Trophoblast cell (in vitro differentiated cells and primary cell): ENCODE results near the gene BABAM1.

Experiments
- DNase-seq, 2 donors: peaks; one replicate each; pipeline ENCODE4 v3.0.0-alpha.2; 2016
- H2AFZ ChIP-seq: 2 replicates; pipeline ENCODE4 v1.6.1; 2013; ENCODE audit warnings: low read length, moderate library complexity, mild to moderate bottlenecking; ENCODE audit not compliant: insufficient read depth, poor library complexity
- H2AK5ac ChIP-seq: 2 replicates; pipeline ENCODE4 v1.6.1; 2013; ENCODE audit warnings: mild to moderate bottlenecking, low read length
- H2BK120ac ChIP-seq: 2 replicates; pipeline ENCODE4 v1.6.1; 2013; ENCODE audit warnings: low read length, mild to moderate bottlenecking, moderate library complexity; ENCODE audit not compliant: insufficient read depth, poor library complexity
- H2BK12ac ChIP-seq: 2 replicates; pipeline ENCODE4 v1.6.1; 2013; ENCODE audit warnings: mild to moderate bottlenecking, low read length, moderate library complexity
- H2BK5ac ChIP-seq: 2 replicates; pipeline ENCODE4 v1.6.1; 2013; ENCODE audit warnings: low read length, low read depth, moderate library complexity, mild to moderate bottlenecking; ENCODE audit not compliant: poor library complexity
- H3K14ac ChIP-seq: 2 replicates; pipeline ENCODE4 v1.6.1; 2013; ENCODE audit warnings: mild to moderate bottlenecking, low read length
- H3K18ac ChIP-seq: 2 replicates; pipeline ENCODE4 v1.6.1; 2013; ENCODE audit warnings: mild to moderate bottlenecking, low read length
- H3K23ac ChIP-seq: 2 replicates; pipeline ENCODE4 v1.6.1; 2013; ENCODE audit warnings: low read length
- H3K27ac ChIP-seq: 2 replicates; pipeline ENCODE4 v1.5.1; 2013; ENCODE audit warnings: low read depth, mild to moderate bottlenecking, inconsistent platforms, low read length, moderate library complexity
- H3K27me3 ChIP-seq: 2 replicates; pipeline ENCODE4 v1.6.1; 2013; ENCODE audit warnings: inconsistent platforms, mild to moderate bottlenecking, low read length, moderate library complexity; ENCODE audit not compliant: insufficient read depth
- H3K36me3 ChIP-seq, 2 experiments: 1 replicate in 1 of 2; 2 replicates in 1 of 2; pipeline ENCODE4 v1.6.1; 2013; ENCODE audit warnings: low read length in 2 of 2, mild to moderate bottlenecking in 2 of 2, moderate library complexity in 1 of 2; ENCODE audit not compliant: insufficient read depth in 2 of 2, control insufficient read depth in 1 of 2
- H3K4ac ChIP-seq: 2 replicates; pipeline ENCODE4 v1.6.1; 2013; ENCODE audit warnings: low read depth, mild to moderate bottlenecking, low read length, moderate library complexity
- H3K4me1 ChIP-seq, 2 experiments: 1 replicate in 1 of 2; 2 replicates in 1 of 2; pipeline ENCODE4 v1.6.1; 2013; ENCODE audit warnings: low read length in 2 of 2, mild to moderate bottlenecking in 2 of 2, moderate library complexity in 1 of 2; ENCODE audit not compliant: insufficient read depth in 2 of 2, control insufficient read depth in 1 of 2
- H3K4me2 ChIP-seq: 2 replicates; pipeline ENCODE4 v1.6.1; 2013; ENCODE audit warnings: inconsistent platforms, mild to moderate bottlenecking, low read length, moderate library complexity
- H3K4me3 ChIP-seq: 2 replicates; pipeline ENCODE4 v1.5.1; 2013; ENCODE audit warnings: mild to moderate bottlenecking, low read depth, low read length, inconsistent platforms
- H3K79me1 ChIP-seq: one replicate; pipeline ENCODE4 v1.6.1; 2013; ENCODE audit warnings: low read length
- H3K79me2 ChIP-seq: 2 replicates; pipeline ENCODE4 v1.6.1; 2013; ENCODE audit warnings: low read length, mild to moderate bottlenecking; ENCODE audit not compliant: control insufficient read depth, insufficient read depth, poor library complexity
- H3K9ac ChIP-seq: 2 replicates; pipeline ENCODE4 v1.6.1; 2013; ENCODE audit warnings: mild to moderate bottlenecking, low read length
- H3K9me3 ChIP-seq: 2 replicates; pipeline ENCODE4 v1.6.1; 2013; ENCODE audit warnings: low read depth, mild to moderate bottlenecking, control low read depth, inconsistent platforms, low read length; ENCODE audit not compliant: insufficient read depth
- H4K12ac ChIP-seq: 2 replicates; pipeline ENCODE4 v1.6.1; 2013; ENCODE audit warnings: low read depth, mild to moderate bottlenecking, low read length, moderate library complexity
- H4K8ac ChIP-seq: 2 replicates; pipeline ENCODE4 v1.6.1; 2013; ENCODE audit warnings: low read depth, mild to moderate bottlenecking, low read length, moderate library complexity
- H4K91ac ChIP-seq: one replicate; pipeline ENCODE4 v1.6.1; 2013; ENCODE audit warnings: low read depth, mild to moderate bottlenecking, low read length, moderate library complexity
- WGBS: extraction: QIAGEN DNeasy Blood & Tissue Kit; methylation state at CpG from one replicate; pipeline ENCODE4 v1.1.7; 2013; ENCODE audit warnings: missing lambda C conversion rate; ENCODE audit not compliant: insufficient read length, insufficient coverage; ENCODE audit errors: extremely low coverage; 5-methylcytosine and 5-hydroxymethylcytosine counted together

Gene BABAM1

DNA sequence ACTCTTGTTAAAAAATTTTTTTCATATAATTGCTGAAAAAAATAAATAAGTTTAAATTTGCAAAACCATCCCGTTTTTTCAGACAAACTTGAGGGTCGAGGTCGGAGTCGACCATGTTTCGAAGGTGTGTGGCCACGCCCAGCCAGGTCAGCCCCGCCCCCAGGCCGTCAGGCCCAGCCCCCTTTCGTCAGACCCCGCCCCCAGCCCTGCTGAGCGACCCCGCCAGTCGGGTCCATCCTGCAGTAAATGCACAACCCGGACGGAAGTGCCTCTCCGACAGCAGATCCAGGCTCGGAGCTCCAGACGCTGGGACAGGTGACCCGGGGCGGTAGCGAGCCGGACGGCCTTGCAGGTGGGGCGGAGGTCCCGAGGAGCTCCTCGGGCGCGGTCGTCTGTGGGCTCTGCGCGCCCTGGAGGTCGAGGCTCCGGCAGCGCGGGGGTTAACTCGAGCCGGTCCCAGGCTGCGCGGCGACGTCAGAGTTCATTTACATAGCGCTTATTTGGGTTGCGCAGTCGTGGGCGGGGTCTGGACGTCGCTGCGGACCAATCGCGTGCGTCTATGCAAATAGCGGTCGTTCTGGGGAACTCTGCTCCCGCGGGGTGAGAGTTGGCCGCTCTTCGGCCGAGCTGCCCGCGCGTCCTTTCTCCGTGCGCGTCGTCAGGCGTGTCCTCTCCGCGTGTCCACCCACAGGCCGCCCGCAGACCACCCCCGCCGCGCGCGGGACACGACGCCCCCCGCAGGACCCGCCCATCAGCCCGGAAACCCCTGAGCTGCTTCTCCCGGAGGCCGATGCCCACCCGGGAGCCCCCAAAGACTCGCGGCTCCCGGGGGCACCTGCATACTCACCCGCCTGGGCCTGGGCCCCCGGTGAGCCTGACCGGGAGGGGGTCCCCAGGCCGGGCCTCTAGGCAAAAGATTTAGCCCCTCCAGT, 41.0 kb upstream of the BABAM1 start, which contains the start of gene OCEL1:
TSS of gene OCEL1 (plus strand) at position 225 of the 932 bp plus-strand sequence. CDS start at position 247, 22 bp downstream.
- peak; percentile 99 to 100 for DNase-seq
- no peaks in the 10 kb centered on the region for H3K9me3 ChIP-seq
- peak within 1 kb of the TSS; percentile 67 for H2BK5ac ChIP-seq
- H3K14ac ChIP-seq, result peak within 1 kb of the TSS; percentile 75
- no peak within 1 kb of the TSS for H3K23ac ChIP-seq
- no peaks in the 10 kb centered on the region for H3K27me3 ChIP-seq
- peak within 1 kb of the TSS; percentile 75 for H4K8ac ChIP-seq
- H4K91ac ChIP-seq, result peak within 1 kb of the TSS; percentile 57
- peak within 1 kb of the TSS; percentile 13 for H2AFZ ChIP-seq
- peak within 1 kb of the TSS; percentile 72 for H3K4me3 ChIP-seq
- H3K79me1 ChIP-seq, result peaks cover 7% of the 10 kb centered on the region
- H3K4ac ChIP-seq, result peak within 1 kb of the TSS; percentile 82
- H3K18ac ChIP-seq, result peak within 1 kb of the TSS; percentile 76
- H2AK5ac ChIP-seq, result peak within 1 kb of the TSS; percentile 96
- H3K4me1 ChIP-seq, result peaks cover 6 to 9% of the 10 kb centered on the region in 2 experiments
- peaks cover 5% of the 10 kb centered on the region for H3K79me2 ChIP-seq
- H3K27ac ChIP-seq, result peak within 1 kb of the TSS; percentile 92
- peak within 1 kb of the TSS; percentile 88 for H3K4me2 ChIP-seq
- no CpG with 5 or more reads among the region's 90 CpGs for WGBS
- H3K9ac ChIP-seq, result peak within 1 kb of the TSS; percentile 31
- peak within 1 kb of the TSS; percentile 48 for H2BK120ac ChIP-seq
- H2BK12ac ChIP-seq, result peak within 1 kb of the TSS; percentile 61
- H3K36me3 ChIP-seq, result peaks cover 15% of the 10 kb centered on the region in 2 experiments
- H4K12ac ChIP-seq, result peak within 1 kb of the TSS; percentile 85

DNA sequence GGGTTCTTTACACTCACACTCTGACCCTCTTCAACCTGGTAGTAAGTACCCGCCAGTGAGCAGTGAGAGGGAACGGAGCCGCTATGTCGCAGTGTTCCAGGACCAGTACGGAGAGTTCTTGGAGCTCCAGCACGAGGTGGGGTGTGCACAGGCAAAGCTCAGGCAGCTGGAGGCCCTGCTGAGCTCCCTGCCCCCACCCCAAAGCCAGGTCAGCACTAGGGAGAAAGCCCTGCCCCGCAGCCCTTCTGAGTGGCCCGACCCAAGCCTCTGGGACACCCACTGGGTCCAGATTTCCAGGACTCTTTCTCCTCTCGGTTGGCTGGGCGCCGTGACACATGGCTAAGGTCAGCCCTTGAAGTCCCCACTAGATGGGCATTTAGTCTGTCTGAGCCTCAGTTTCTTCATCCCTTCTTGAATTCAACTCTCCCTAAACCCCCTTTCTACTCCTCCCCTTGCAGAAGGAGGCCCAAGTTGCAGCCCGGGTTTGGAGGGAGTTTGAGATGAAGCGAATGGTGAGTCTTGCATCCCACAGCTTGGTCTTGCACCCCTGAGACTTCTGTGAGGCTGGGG, 39.4 kb upstream of the BABAM1 start:
- Histone ChIP-seq H2BK12ac (no peak overlapping the region), H3K9me3 (no peaks in the 10 kb centered on the region), H3K18ac (no peak overlapping the region), H2AFZ (no peak overlapping the region), H3K27ac (no peak overlapping the region), H2BK5ac (no peak overlapping the region), H3K9ac (no peak overlapping the region), H3K4me1 (peaks cover 6 to 9% of the 10 kb centered on the region in 2 experiments), H2AK5ac (no peak overlapping the region), H4K8ac (no peak overlapping the region), H3K79me2 (peaks cover 5% of the 10 kb centered on the region), H4K91ac (peak overlapping the region; percentile 33), H3K4me2 (no peak overlapping the region), H3K79me1 (peaks cover 7% of the 10 kb centered on the region), H3K27me3 (no peaks in the 10 kb centered on the region), H3K4ac (no peak overlapping the region), H3K36me3 (peaks cover 30 to 31% of the 10 kb centered on the region in 2 experiments), H2BK120ac (no peak overlapping the region), H3K4me3 (no peak overlapping the region), H3K14ac (peak overlapping the region; percentile 25), H4K12ac (peak overlapping the region; percentile 50), H3K23ac (no peak overlapping the region)
- DNase-seq, result no peak
- WGBS, result no CpG with 5 or more reads among the region's 13 CpGs

DNA sequence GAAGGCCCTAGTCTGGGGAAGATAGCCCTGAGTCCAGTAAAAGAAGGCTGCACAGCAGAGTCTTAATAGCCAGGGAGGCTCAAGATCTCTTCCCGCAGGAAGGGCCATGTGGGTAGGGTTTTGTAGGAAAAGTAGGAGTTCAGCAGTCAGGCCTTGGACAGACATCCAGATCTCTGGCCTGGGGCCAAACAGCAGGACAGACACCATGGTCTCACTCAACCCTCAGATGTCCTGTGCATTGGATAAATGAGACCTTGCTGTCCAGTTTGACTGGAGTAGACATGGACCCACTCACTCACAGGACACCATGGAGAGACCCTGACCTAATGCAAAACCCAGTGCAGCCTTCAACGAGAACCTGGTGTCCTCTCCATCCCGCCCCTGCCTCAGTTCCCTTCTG, 37.4 kb upstream of the BABAM1 start:
- peaks cover 8 to 11% of the 10 kb centered on the region in 2 experiments for H3K4me1 ChIP-seq
- no peak overlapping the region for H3K27ac ChIP-seq
- peaks cover 7% of the 10 kb centered on the region for H3K79me1 ChIP-seq
- no peak overlapping the region for H3K14ac ChIP-seq
- H2BK5ac ChIP-seq, result no peak overlapping the region
- no peak overlapping the region for H3K4ac ChIP-seq
- no peaks in the 10 kb centered on the region for H3K9me3 ChIP-seq
- H2BK120ac ChIP-seq, result no peak overlapping the region
- H4K91ac ChIP-seq, result no peak overlapping the region
- H3K27me3 ChIP-seq, result no peaks in the 10 kb centered on the region
- H3K18ac ChIP-seq, result no peak overlapping the region
- no peak overlapping the region for H3K23ac ChIP-seq
- no peak overlapping the region for H4K8ac ChIP-seq
- WGBS, result no CpG with 5 or more reads among the region's 3 CpGs
- no peak overlapping the region for H3K4me2 ChIP-seq
- peaks cover 5% of the 10 kb centered on the region for H3K79me2 ChIP-seq
- H3K9ac ChIP-seq, result no peak overlapping the region
- no peak overlapping the region for H2AFZ ChIP-seq
- no peak overlapping the region for H4K12ac ChIP-seq
- H3K36me3 ChIP-seq, result peaks cover 45 to 47% of the 10 kb centered on the region in 2 experiments
- H2AK5ac ChIP-seq, result no peak overlapping the region
- no peak overlapping the region for H2BK12ac ChIP-seq
- H3K4me3 ChIP-seq, result no peak overlapping the region
- DNase-seq, result no peak

DNA sequence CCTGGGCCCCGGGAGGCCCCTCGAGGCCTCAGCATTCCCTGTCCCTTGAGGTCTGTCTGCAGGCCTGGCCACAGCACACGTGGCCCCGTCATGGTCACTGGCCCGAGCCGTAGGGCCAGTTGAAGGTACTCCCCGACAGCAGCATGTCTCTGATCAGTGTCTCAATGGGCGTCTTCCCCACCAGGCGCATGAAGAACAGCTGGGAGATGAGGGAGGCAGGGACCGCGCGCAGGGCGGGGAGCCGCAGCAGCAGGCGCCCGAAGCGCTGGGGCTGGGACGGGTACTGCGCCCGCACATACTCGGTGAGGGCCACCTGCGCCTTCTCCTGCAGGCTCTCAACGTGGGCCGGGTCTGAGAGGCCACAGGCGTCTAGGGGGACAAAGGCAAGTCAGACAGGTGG, 35.0 kb upstream of the BABAM1 start:
- Histone ChIP-seq H3K27me3 (no peaks in the 10 kb centered on the region), H3K4me1 (peaks cover 16 to 19% of the 10 kb centered on the region in 2 experiments), H3K23ac (no peak overlapping the region), H2AK5ac (no peak overlapping the region), H2BK5ac (no peak overlapping the region), H3K14ac (no peak overlapping the region), H4K91ac (no peak overlapping the region), H3K4ac (no peak overlapping the region), H2BK12ac (no peak overlapping the region), H3K79me1 (peaks cover 6% of the 10 kb centered on the region), H3K9me3 (no peaks in the 10 kb centered on the region), H4K8ac (no peak overlapping the region), H4K12ac (no peak overlapping the region), H3K4me3 (no peak overlapping the region), H3K27ac (no peak overlapping the region), H3K79me2 (peaks cover 5% of the 10 kb centered on the region), H3K18ac (peak overlapping the region; percentile 30), H3K36me3 (peaks cover 56 to 63% of the 10 kb centered on the region in 2 experiments), H2AFZ (no peak overlapping the region), H3K9ac (no peak overlapping the region), H3K4me2 (no peak overlapping the region), H2BK120ac (no peak overlapping the region)
- WGBS, result no CpG with 5 or more reads among the region's 25 CpGs
- no peak for DNase-seq
